ENCODE measurements around the gene CLK1. TPM values are rescaled to one million over a fixed set of nuclear protein-coding genes. Genes with fewer than 3 reads are reported as not detected.

The CLK1 gene
- 10 to 100 TPM; 25.8 to 28.3 (median 27.3) TPM for total RNA-seq (2021; fragmentation: NEBNext Ultra II Directional; extraction: Animal tissue kit (Norgen Biotek cat#: 25700))
- long read RNA-seq, transcript CLK1-201 (13 exons, 1,888 nt), result major isoform, 11 of 27 reads
- long read RNA-seq, transcript CLK1-204 (12 exons, 1,682 nt), result minor isoform, 5 of 27 reads
- long read RNA-seq, partial matches to known transcripts, result 5 of 27 reads
- long read RNA-seq, other reads (novel, unspliced or antisense), result 3 of 27 reads

GRCh38 chr2:200864176-200865034 lies at the start of gene CLK1:
CLK1 (minus strand) TSS chr2:200864658; CDS start chr2:200861862, 2,796 bp downstream.
- H3K27me3 Mint-ChIP-seq (ENCODE audit: insufficient read depth), result peaks cover 4% of the 10 kb centered on the region
- peak; percentile 90 for DNase-seq
- peak within 1 kb of the TSS; percentile 99 for H3K27ac Mint-ChIP-seq
- H3K4me3 Mint-ChIP-seq, result peak within 1 kb of the TSS; percentile 95
- no peak for TF ChIP-seq CTCF (IDR thresholded peaks at IDR 0.05)
- H3K36me3 Mint-ChIP-seq (ENCODE audit: low read depth), result peaks cover 48% of the 10 kb centered on the region
- peaks cover 50% of the 10 kb centered on the region for H3K4me1 Mint-ChIP-seq (ENCODE audit: low read depth)
- H3K9me3 Mint-ChIP-seq, result no peaks in the 10 kb centered on the region

- Mint-ChIP-seq H3K27ac (peak overlapping the region; percentile 75), H3K4me1 (ENCODE audit: low read depth) (peaks cover 15% of the 10 kb centered on the region), H3K9me3 (no peaks in the 10 kb centered on the region), H3K27me3 (ENCODE audit: insufficient read depth) (no peaks in the 10 kb centered on the region), H3K4me3 (no peak overlapping the region), H3K36me3 (ENCODE audit: low read depth) (peaks cover 20% of the 10 kb centered on the region)
- TF ChIP-seq CTCF (IDR thresholded peaks at IDR 0.05), result no peak
- DNase-seq, result peak; percentile 57
Measured at GRCh38 chr2:200913654-200914053, 49.2 kb upstream of the CLK1 start.

GRCh38 chr2:200909958-200910357 lies 45.5 kb upstream of the CLK1 start:
- no peak for TF ChIP-seq CTCF (IDR thresholded peaks at IDR 0.05)
- H3K27ac Mint-ChIP-seq, result no peak overlapping the region
- H3K36me3 Mint-ChIP-seq (ENCODE audit: low read depth), result peaks cover 20% of the 10 kb centered on the region
- no peak overlapping the region for H3K4me3 Mint-ChIP-seq
- no peaks in the 10 kb centered on the region for H3K27me3 Mint-ChIP-seq (ENCODE audit: insufficient read depth)
- H3K9me3 Mint-ChIP-seq, result no peaks in the 10 kb centered on the region
- peaks cover 15% of the 10 kb centered on the region for H3K4me1 Mint-ChIP-seq (ENCODE audit: low read depth)
- DNase-seq, result no peak

- TF ChIP-seq CTCF (IDR thresholded peaks at IDR 0.05), result peak; percentile 86
- H3K4me1 Mint-ChIP-seq (ENCODE audit: low read depth), result peaks cover 8% of the 10 kb centered on the region
- no peak overlapping the region for H3K4me3 Mint-ChIP-seq
- peak; percentile 69 for DNase-seq
- peaks cover 7% of the 10 kb centered on the region; the same call in 1 of the 2 replicates for H3K36me3 Mint-ChIP-seq (ENCODE audit: low read depth)
- no peaks in the 10 kb centered on the region for H3K9me3 Mint-ChIP-seq
- H3K27me3 Mint-ChIP-seq (ENCODE audit: insufficient read depth), result no peaks in the 10 kb centered on the region
- H3K27ac Mint-ChIP-seq, result no peak overlapping the region; the same call in 1 of the 2 replicates
Measured at GRCh38 chr2:200905618-200906296, 41.3 kb upstream of the CLK1 start.

- Mint-ChIP-seq H3K4me3 (no peak overlapping the region), H3K9me3 (no peaks in the 10 kb centered on the region), H3K36me3 (ENCODE audit: low read depth) (peaks cover 11% of the 10 kb centered on the region), H3K27ac (peak overlapping the region; percentile 11; the same call in 1 of the 2 replicates), H3K27me3 (ENCODE audit: insufficient read depth) (no peaks in the 10 kb centered on the region), H3K4me1 (ENCODE audit: low read depth) (peaks cover 8% of the 10 kb centered on the region)
- peak; percentile 87 for TF ChIP-seq CTCF (IDR thresholded peaks at IDR 0.05)
- peak; percentile 90 for DNase-seq
Measured at GRCh38 chr2:200901459-200902072, 37.1 kb upstream of the CLK1 start.
